SJSA1 (cell line): ENCODE measurements around the gene H1-8. TPM values are rescaled to one million over a fixed set of nuclear protein-coding genes. Genes with fewer than 3 reads are reported as not detected.

Source experiments
- DNase-seq, 2 experiments: peaks; one replicate each; pipeline ENCODE4 v3.0.0-alpha.2; 2015 to 2020; ENCODE audit warnings: low spot score in 2 of 2, low read depth in 1 of 2
- H3K27ac ChIP-seq: fragments of 250-450 bp; sonication (Bioruptor Pico); 2 replicates; pipeline ENCODE4 v1.5.1; 2020; ENCODE audit warnings: mild to moderate bottlenecking, moderate library complexity
- H3K27me3 ChIP-seq: fragments of 250-450 bp; sonication (Bioruptor Pico); replicated peaks from 2 replicates; pipeline ENCODE4 v1.5.1; 2020; ENCODE audit warnings: mild to moderate bottlenecking, moderate library complexity
- H3K36me3 ChIP-seq: fragments of 250-450 bp; sonication (Bioruptor Pico); 2 replicates; pipeline ENCODE4 v1.5.1; 2020; ENCODE audit warnings: mild to moderate bottlenecking
- H3K4me1 ChIP-seq: fragments of 250-450 bp; sonication (Bioruptor Pico); replicated peaks from 2 replicates; pipeline ENCODE4 v1.6.1; 2021; ENCODE audit warnings: mild to moderate bottlenecking
- H3K4me3 ChIP-seq: fragments of 250-450 bp; sonication (Bioruptor Pico); 2 replicates; pipeline ENCODE4 v1.5.1; 2020; ENCODE audit warnings: mild to moderate bottlenecking
- H3K9me3 ChIP-seq: fragments of 250-450 bp; sonication (Bioruptor Pico); replicated peaks from 2 replicates; pipeline ENCODE4 v1.5.1; 2020; ENCODE audit warnings: mild to moderate bottlenecking
- total RNA-seq: library from RNA; depleted of rRNA; stranded (reverse); fragments of >200 nt; shearing (Covaris generic); gene quantifications from 2 replicates; pipeline ENCODE4 v1.2.3, GENCODE V29; 2014

The H1-8 gene
- total RNA-seq, 1 experiment from 2014 or later, result not detected

- Histone ChIP-seq H3K9me3 (no peaks in the 10 kb centered on the region), H3K27ac (no peak overlapping the region), H3K4me1 (peaks cover 14% of the 10 kb centered on the region), H3K4me3 (no peak overlapping the region), H3K27me3 (no peaks in the 10 kb centered on the region), H3K36me3 (no peaks in the 10 kb centered on the region; the same call in 1 of the 2 replicates)
- DNase-seq, result no peak
Measured at GRCh38 chr3:129549006-129549800, 6.2 kb downstream of the H1-8 start.

- Histone ChIP-seq H3K27me3 (no peaks in the 10 kb centered on the region), H3K4me3 (no peak overlapping the region), H3K9me3 (no peaks in the 10 kb centered on the region), H3K36me3 (peaks cover 3% of the 10 kb centered on the region), H3K27ac (no peak overlapping the region), H3K4me1 (peaks cover 20% of the 10 kb centered on the region)
- no peak for DNase-seq
Measured at GRCh38 chr3:129549805-129550204, 6.8 kb downstream of the H1-8 start.

GRCh38 chr3:129552287-129553050, 9.5 kb downstream of the H1-8 start:
- no peaks in the 10 kb centered on the region for H3K9me3 ChIP-seq
- H3K27ac ChIP-seq, result no peak overlapping the region
- H3K4me1 ChIP-seq, result peaks cover 40% of the 10 kb centered on the region
- H3K36me3 ChIP-seq, result peaks cover 28% of the 10 kb centered on the region
- H3K27me3 ChIP-seq, result no peaks in the 10 kb centered on the region
- H3K4me3 ChIP-seq, result no peak overlapping the region
- no peak for DNase-seq

GRCh38 chr3:129553171-129553570, 10.2 kb downstream of the H1-8 start:
- H3K27me3 ChIP-seq, result no peaks in the 10 kb centered on the region
- peaks cover 47% of the 10 kb centered on the region for H3K4me1 ChIP-seq
- peaks cover 35% of the 10 kb centered on the region for H3K36me3 ChIP-seq
- H3K27ac ChIP-seq, result no peak overlapping the region
- no peak overlapping the region for H3K4me3 ChIP-seq
- no peak for DNase-seq
- H3K9me3 ChIP-seq, result no peaks in the 10 kb centered on the region

GRCh38 chr3:129553719-129554118, 10.7 kb downstream of the H1-8 start:
- H3K27ac ChIP-seq, result no peak overlapping the region
- no peak for DNase-seq
- peaks cover 52% of the 10 kb centered on the region for H3K4me1 ChIP-seq
- no peaks in the 10 kb centered on the region for H3K27me3 ChIP-seq
- no peaks in the 10 kb centered on the region for H3K9me3 ChIP-seq
- peaks cover 40% of the 10 kb centered on the region for H3K36me3 ChIP-seq
- H3K4me3 ChIP-seq, result no peak overlapping the region

- Histone ChIP-seq H3K4me3 (no peak overlapping the region), H3K27me3 (no peaks in the 10 kb centered on the region), H3K27ac (peak overlapping the region; percentile 32), H3K4me1 (peaks cover 55% of the 10 kb centered on the region), H3K9me3 (no peaks in the 10 kb centered on the region), H3K36me3 (peaks cover 49% of the 10 kb centered on the region)
- DNase-seq, result peak; percentile 71 to 86
Measured at GRCh38 chr3:129554356-129555152, 11.6 kb downstream of the H1-8 start.

- Histone ChIP-seq H3K4me3 (no peak overlapping the region), H3K9me3 (no peaks in the 10 kb centered on the region), H3K27me3 (no peaks in the 10 kb centered on the region), H3K27ac (peak overlapping the region; percentile 32), H3K4me1 (peaks cover 57% of the 10 kb centered on the region), H3K36me3 (peaks cover 55% of the 10 kb centered on the region)
- no peak for DNase-seq
Measured at GRCh38 chr3:129555153-129555550, 12.2 kb downstream of the H1-8 start.

GRCh38 chr3:129555616-129556357, 12.8 kb downstream of the H1-8 start:
- no peak overlapping the region for H3K4me3 ChIP-seq
- no peaks in the 10 kb centered on the region for H3K27me3 ChIP-seq
- no peak overlapping the region for H3K27ac ChIP-seq
- H3K4me1 ChIP-seq, result peaks cover 63% of the 10 kb centered on the region
- H3K9me3 ChIP-seq, result no peaks in the 10 kb centered on the region
- H3K36me3 ChIP-seq, result peaks cover 56% of the 10 kb centered on the region
- no peak for DNase-seq

- DNase-seq, result no peak
- Histone ChIP-seq H3K9me3 (no peaks in the 10 kb centered on the region), H3K27me3 (no peaks in the 10 kb centered on the region), H3K4me1 (peaks cover 69% of the 10 kb centered on the region), H3K36me3 (peaks cover 57% of the 10 kb centered on the region), H3K4me3 (no peak overlapping the region), H3K27ac (no peak overlapping the region)
Measured at GRCh38 chr3:129556358-129556695, 13.4 kb downstream of the H1-8 start.

- peaks cover 61% of the 10 kb centered on the region for H3K36me3 ChIP-seq
- H3K9me3 ChIP-seq, result no peaks in the 10 kb centered on the region
- no peak overlapping the region for H3K27ac ChIP-seq
- H3K4me3 ChIP-seq, result no peak overlapping the region
- no peak for DNase-seq
- H3K4me1 ChIP-seq, result peaks cover 76% of the 10 kb centered on the region
- no peaks in the 10 kb centered on the region for H3K27me3 ChIP-seq
Measured at GRCh38 chr3:129556890-129557547, 14.0 kb downstream of the H1-8 start.

GRCh38 chr3:129557548-129557894, 14.5 kb downstream of the H1-8 start:
- Histone ChIP-seq H3K27me3 (no peaks in the 10 kb centered on the region), H3K27ac (no peak overlapping the region), H3K4me1 (peaks cover 81% of the 10 kb centered on the region), H3K9me3 (no peaks in the 10 kb centered on the region), H3K36me3 (peaks cover 66% of the 10 kb centered on the region), H3K4me3 (no peak overlapping the region)
- no peak for DNase-seq

GRCh38 chr3:129558081-129558771, 15.3 kb downstream of the H1-8 start:
- H3K4me1 ChIP-seq, result peaks cover 82% of the 10 kb centered on the region
- H3K27me3 ChIP-seq, result no peaks in the 10 kb centered on the region
- H3K4me3 ChIP-seq, result no peak overlapping the region
- peak overlapping the region; percentile 22; the same call in 1 of the 2 replicates for H3K27ac ChIP-seq
- H3K9me3 ChIP-seq, result no peaks in the 10 kb centered on the region
- no peak for DNase-seq
- peaks cover 73% of the 10 kb centered on the region for H3K36me3 ChIP-seq
